ENCODE data around the gene YIPF2.

YIPF2 gene

DNA sequence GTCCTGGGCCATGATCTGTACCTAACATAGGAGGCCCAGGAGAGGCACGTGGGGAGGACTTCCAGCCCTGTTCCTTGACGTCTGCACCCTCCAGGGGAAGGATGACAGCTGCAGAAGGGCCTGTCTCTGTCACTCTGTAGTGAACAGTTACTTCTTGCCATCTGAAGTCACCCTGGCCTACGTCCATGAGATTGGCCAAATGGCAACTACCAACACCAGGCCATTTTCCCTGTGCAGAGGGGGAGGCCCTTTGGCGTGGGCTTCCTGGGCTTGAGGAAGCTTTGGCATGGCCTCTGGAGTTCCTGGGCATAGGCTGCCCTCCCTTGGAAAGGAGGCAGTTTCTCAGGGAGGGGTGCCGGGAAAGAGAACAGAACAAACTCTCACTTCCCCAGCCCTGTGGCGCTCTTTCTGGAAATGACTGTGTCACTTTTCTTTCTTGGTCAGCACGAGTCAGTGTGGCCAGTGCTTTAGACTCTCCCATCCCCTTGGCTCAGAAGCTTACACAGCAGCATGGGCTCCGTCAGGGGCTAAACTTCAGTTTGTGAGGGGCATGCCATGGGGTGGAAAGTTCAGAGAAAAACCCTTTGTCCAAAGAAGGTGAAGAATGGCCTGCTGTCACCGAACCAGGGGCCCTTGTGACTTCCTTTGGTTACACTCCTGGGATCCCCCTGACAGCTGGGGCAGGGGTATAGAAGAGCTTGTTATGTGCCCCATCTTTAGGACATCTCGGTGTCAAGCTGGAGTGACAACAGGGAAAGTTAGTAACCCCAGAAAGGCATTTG lies 51.8 kb downstream of the YIPF2 start:
- no peak for DNase-seq (ENCODE audit: low read depth in 2 of 2)

DNA sequence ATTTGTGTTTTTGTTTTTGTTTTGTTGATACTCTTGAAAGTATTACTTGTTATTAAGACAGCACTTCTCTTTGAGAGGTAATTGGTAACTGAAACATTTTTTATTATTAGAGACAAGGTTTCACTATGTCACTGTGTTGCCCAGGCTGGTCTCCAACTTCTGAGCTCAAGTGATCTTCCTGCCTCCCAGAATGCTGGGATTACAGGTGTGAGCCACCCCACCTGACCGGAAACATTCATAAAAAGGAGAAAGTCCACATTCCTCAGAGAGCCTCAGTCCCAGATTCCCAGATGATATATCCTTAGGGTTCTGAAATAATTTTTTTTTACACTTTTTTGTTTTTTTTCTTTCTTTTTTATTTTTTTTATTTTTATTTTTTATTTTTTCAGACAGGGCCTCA lies 54.4 kb downstream of the YIPF2 start:
- DNase-seq (ENCODE audit: low read depth in 2 of 2): no peak

DNA sequence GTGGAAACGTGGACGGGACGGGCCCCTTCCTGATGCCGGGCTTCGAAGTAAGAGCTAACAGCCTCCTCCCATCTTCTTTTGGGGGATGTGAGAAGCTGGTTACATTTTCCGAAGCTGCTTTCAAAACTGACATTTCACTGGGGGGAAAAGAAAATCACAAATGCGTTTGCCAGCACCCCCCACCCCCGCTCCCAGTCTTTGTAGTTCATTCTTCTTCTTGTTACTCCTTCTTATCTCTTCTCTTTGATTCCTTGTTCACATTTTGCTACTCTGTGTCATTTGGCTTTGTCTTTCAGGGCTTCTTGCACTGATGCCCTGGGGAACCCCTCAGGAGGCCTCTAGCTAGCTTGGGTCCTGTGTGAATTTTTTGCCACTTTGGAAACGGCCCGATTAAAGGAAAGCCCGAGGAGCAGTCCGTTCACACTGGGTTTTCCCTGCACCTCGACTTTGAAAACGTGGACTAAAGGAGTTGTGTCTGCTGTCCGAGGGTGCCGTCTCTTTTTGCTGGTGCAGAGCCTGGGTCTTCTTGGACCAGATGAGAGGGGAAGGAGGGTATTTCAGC lies 55.8 kb downstream of the YIPF2 start:
- DNase-seq (ENCODE audit: low read depth in 2 of 2): peak in 1 of 2 donors; percentile 38

Data from stimulated activated CD8-positive, alpha-beta memory T cell treated with anti-CD3 and anti-CD28 coated beads, Interleukin-7, amount 100 ng/mL, for 4 hours (primary cell).